Neuronal stem cell (in vitro differentiated cells): Measurements from ENCODE around the gene HMGCS2.

Experiments
- DNase-seq: peaks from one replicate; pipeline ENCODE4 v3.0.0-alpha.2; 2013; ENCODE audit warnings: low spot score
- H2AFZ ChIP-seq: one replicate; pipeline ENCODE4 v1.6.1; 2013; ENCODE audit warnings: mild to moderate bottlenecking, low read length, inconsistent platforms
- H2AK5ac ChIP-seq: 2 replicates; pipeline ENCODE4 v1.6.1; 2013; ENCODE audit warnings: low read depth, mild to moderate bottlenecking, inconsistent platforms, low read length, moderate library complexity, mixed read lengths
- H2BK120ac ChIP-seq: 2 replicates; pipeline ENCODE4 v1.6.1; 2013; ENCODE audit warnings: low read depth, mild to moderate bottlenecking, inconsistent platforms, low read length, moderate library complexity, mixed read lengths
- H2BK12ac ChIP-seq: one replicate; pipeline ENCODE4 v1.6.1; 2013; ENCODE audit warnings: low read length, inconsistent platforms
- H2BK15ac ChIP-seq: 2 replicates; pipeline ENCODE4 v1.6.1; 2013; ENCODE audit warnings: mild to moderate bottlenecking, low read length, inconsistent platforms, mixed read lengths
- H2BK5ac ChIP-seq: one replicate; pipeline ENCODE4 v1.6.1; 2013; ENCODE audit warnings: inconsistent platforms, mild to moderate bottlenecking, low read length, moderate library complexity
- H3K14ac ChIP-seq: one replicate; pipeline ENCODE4 v1.6.1; 2013; ENCODE audit warnings: low read length, inconsistent platforms
- H3K18ac ChIP-seq: 2 replicates; pipeline ENCODE4 v1.6.1; 2013; ENCODE audit warnings: low read length, inconsistent platforms
- H3K23ac ChIP-seq: 2 replicates; pipeline ENCODE4 v1.6.1; 2013; ENCODE audit warnings: low read depth, mild to moderate bottlenecking, mixed read lengths, low read length, inconsistent platforms; ENCODE audit not compliant: poor library complexity
- H3K27ac ChIP-seq: replicated peaks from 3 replicates; pipeline ENCODE4 v1.5.1; 2013; ENCODE audit warnings: low read length, inconsistent platforms
- H3K27me3 ChIP-seq, 3 experiments: 2 replicates each; pipeline ENCODE4 v1.6.1; 2013; ENCODE audit warnings: low read length in 3 of 3, mild to moderate bottlenecking in 2 of 3, inconsistent platforms in 1 of 3, low read depth in 1 of 3, mixed read lengths in 1 of 3, moderate library complexity in 1 of 3; ENCODE audit not compliant: control insufficient read depth in 3 of 3, insufficient read depth in 3 of 3
- H3K36me3 ChIP-seq, 2 donors: replicated peaks in 1 of 2; 2 replicates each; pipeline ENCODE4 v1.6.1; 2013; ENCODE audit warnings: low read length in 2 of 2; ENCODE audit not compliant: control insufficient read depth in 2 of 2, insufficient read depth in 2 of 2
- H3K4ac ChIP-seq: 2 replicates; pipeline ENCODE4 v1.6.1; 2013; ENCODE audit warnings: inconsistent platforms, mild to moderate bottlenecking, low read length, moderate library complexity
- H3K4me1 ChIP-seq, 2 donors: 1 replicate in 1 of 2; 2 replicates in 1 of 2; pipeline ENCODE4 v1.6.1; 2013; ENCODE audit warnings: low read length in 2 of 2, low read depth in 1 of 2; ENCODE audit not compliant: control insufficient read depth in 2 of 2, insufficient read depth in 1 of 2
- H3K4me2 ChIP-seq: one replicate; pipeline ENCODE4 v1.6.1; 2013; ENCODE audit warnings: mild to moderate bottlenecking, low read length, inconsistent platforms; ENCODE audit not compliant: insufficient read depth, poor library complexity, severe bottlenecking
- H3K4me3 ChIP-seq, 2 donors: 2 replicates each; pipeline ENCODE4 v1.5.1; 2013; ENCODE audit warnings: low read length in 2 of 2, mild to moderate bottlenecking in 2 of 2, inconsistent platforms in 1 of 2, moderate library complexity in 1 of 2
- H3K79me1 ChIP-seq: one replicate; pipeline ENCODE4 v1.6.1; 2013; ENCODE audit warnings: low read depth, mild to moderate bottlenecking, inconsistent platforms, low read length, moderate library complexity
- H3K9ac ChIP-seq: one replicate; pipeline ENCODE4 v1.6.1; 2013; ENCODE audit warnings: mild to moderate bottlenecking, low read depth, low read length, inconsistent platforms; ENCODE audit not compliant: poor library complexity
- H3K9me3 ChIP-seq, 2 donors: replicated peaks in 1 of 2; 2 replicates each; pipeline versions ENCODE3 to v1.6.1; 2013; ENCODE audit warnings: low read length in 2 of 2, mild to moderate bottlenecking in 2 of 2, inconsistent platforms in 1 of 2, low read depth in 1 of 2, mixed read lengths in 1 of 2, moderate library complexity in 1 of 2; ENCODE audit not compliant: control insufficient read depth in 2 of 2, insufficient read depth in 1 of 2
- H4K8ac ChIP-seq: one replicate; pipeline ENCODE4 v1.6.1; 2013; ENCODE audit warnings: low read depth, mild to moderate bottlenecking, inconsistent platforms, low read length, moderate library complexity
- H4K91ac ChIP-seq: one replicate; pipeline ENCODE4 v1.6.1; 2013; ENCODE audit warnings: low read length, low read depth, mild to moderate bottlenecking, inconsistent platforms; ENCODE audit not compliant: poor library complexity
- WGBS, 2 donors: extraction: QIAGEN DNeasy Blood & Tissue Kit; methylation state at CpG; one replicate each; pipeline ENCODE4 v1.1.7; 2013; ENCODE audit warnings: missing lambda C conversion rate in 2 of 2, mixed read lengths in 1 of 2; ENCODE audit not compliant: insufficient read length in 2 of 2, insufficient replicate concordance in 1 of 2; ENCODE audit errors: extremely low coverage in 2 of 2; 5-methylcytosine and 5-hydroxymethylcytosine counted together

HMGCS2 gene

DNA sequence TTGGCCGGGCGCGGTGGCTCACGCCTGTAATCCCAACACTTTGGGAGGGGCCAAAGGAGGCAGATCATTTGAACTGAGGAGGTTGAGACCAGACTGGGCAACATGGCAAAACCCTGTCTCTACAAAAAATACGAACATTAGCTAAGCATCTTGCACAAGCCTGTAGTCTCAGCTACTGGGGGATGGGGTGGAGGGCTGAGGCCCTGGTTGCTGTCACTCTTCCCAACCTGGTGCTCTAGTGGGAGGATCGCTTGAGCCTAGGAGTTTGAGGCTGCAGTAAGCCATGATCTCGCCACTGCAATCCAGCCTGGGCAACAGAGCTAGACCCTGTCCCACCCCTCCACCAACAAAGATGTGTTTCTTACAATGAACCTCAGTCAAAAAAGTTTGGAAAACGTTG lies 54.1 kb downstream of the HMGCS2 start:
- no peak for DNase-seq
- Histone ChIP-seq H3K14ac (no peak overlapping the region), H3K9ac (no peak overlapping the region), H2BK120ac (no peak overlapping the region), H3K4me2 (no peak overlapping the region), H3K4me3 (no peak overlapping the region), H3K36me3 (peaks cover under 1 to 31% of the 10 kb centered on the region in 2 donors), H3K27ac (no peak overlapping the region), H4K8ac (no peak overlapping the region), H3K23ac (no peak overlapping the region), H4K91ac (no peak overlapping the region), H3K4me1 (peaks cover 9 to 23% of the 10 kb centered on the region in 2 donors), H3K9me3 (peaks cover 0 to 1% of the 10 kb centered on the region in 2 donors), H2AK5ac (no peak overlapping the region), H2BK12ac (no peak overlapping the region), H3K18ac (no peak overlapping the region), H3K27me3 (peaks cover 0 to 6% (median 0%) of the 10 kb centered on the region in 3 experiments), H3K79me1 (peaks cover 11% of the 10 kb centered on the region), H2AFZ (no peak overlapping the region), H3K4ac (no peak overlapping the region), H2BK5ac (no peak overlapping the region), H2BK15ac (no peak overlapping the region)
- no CpG with 5 or more reads among the region's 8 CpGs for WGBS, 2 donors

DNA sequence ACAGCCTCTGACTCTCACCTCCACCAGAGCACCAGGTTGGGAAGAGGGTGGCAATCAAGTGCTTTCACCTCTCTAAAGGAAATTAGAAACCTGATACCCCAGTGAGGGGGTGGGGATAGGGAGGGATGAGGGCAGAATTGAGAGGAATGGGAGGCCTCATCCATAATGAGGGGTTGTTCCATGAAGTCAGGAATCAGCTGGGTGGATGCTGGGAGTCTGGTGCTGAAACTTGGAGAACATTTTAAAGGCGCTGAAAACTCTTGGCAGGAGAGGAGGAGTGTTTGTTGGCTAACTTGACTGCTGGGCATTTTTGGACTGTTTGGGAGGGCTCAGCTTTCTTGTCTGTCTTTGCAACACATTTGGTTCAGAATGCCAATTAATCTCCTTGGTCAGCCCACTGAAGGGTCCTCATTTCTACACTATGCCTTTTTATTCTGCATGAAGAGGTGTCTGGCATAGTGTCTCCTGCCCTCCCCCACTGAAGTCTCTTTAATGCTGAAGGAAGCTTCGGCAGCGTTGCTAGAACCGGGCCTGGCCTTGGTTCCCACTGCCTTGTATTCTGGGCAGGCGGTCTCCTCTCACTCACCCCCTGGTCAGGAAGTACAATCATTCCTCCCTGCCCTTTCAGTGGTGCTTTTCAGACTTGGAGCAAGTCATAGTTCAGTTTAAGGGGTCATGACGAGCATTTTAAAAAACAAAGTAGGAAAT lies 54.8 kb downstream of the HMGCS2 start:
- no peak overlapping the region for H3K23ac ChIP-seq
- H2BK12ac ChIP-seq: no peak overlapping the region
- H2AFZ ChIP-seq: peak overlapping the region; percentile 90
- H3K4me1 ChIP-seq: peaks cover 9 to 23% of the 10 kb centered on the region in 2 donors
- no peak overlapping the region for H3K9ac ChIP-seq
- H3K4me2 ChIP-seq: peak overlapping the region; percentile 75
- no CpG with 5 or more reads among the region's 6 CpGs for WGBS, 2 donors
- DNase-seq: peak; percentile 32
- no peak overlapping the region for H4K8ac ChIP-seq
- H3K79me1 ChIP-seq: peaks cover 7% of the 10 kb centered on the region
- no peak overlapping the region for H2AK5ac ChIP-seq
- H2BK5ac ChIP-seq: no peak overlapping the region
- peak overlapping the region; percentile 4 for H3K18ac ChIP-seq
- H3K14ac ChIP-seq: no peak overlapping the region
- H3K27me3 ChIP-seq: peaks cover 0 to 9% (median 0%) of the 10 kb centered on the region in 3 experiments
- H2BK120ac ChIP-seq: no peak overlapping the region
- H3K9me3 ChIP-seq: no peaks in the 10 kb centered on the region
- peak overlapping the region; percentile 76 to 93 for H3K4me3 ChIP-seq
- no peak overlapping the region for H3K4ac ChIP-seq
- H2BK15ac ChIP-seq: no peak overlapping the region
- H4K91ac ChIP-seq: no peak overlapping the region
- H3K27ac ChIP-seq: peak overlapping the region; percentile 84
- peaks cover 0 to 24% of the 10 kb centered on the region in 2 donors for H3K36me3 ChIP-seq

DNA sequence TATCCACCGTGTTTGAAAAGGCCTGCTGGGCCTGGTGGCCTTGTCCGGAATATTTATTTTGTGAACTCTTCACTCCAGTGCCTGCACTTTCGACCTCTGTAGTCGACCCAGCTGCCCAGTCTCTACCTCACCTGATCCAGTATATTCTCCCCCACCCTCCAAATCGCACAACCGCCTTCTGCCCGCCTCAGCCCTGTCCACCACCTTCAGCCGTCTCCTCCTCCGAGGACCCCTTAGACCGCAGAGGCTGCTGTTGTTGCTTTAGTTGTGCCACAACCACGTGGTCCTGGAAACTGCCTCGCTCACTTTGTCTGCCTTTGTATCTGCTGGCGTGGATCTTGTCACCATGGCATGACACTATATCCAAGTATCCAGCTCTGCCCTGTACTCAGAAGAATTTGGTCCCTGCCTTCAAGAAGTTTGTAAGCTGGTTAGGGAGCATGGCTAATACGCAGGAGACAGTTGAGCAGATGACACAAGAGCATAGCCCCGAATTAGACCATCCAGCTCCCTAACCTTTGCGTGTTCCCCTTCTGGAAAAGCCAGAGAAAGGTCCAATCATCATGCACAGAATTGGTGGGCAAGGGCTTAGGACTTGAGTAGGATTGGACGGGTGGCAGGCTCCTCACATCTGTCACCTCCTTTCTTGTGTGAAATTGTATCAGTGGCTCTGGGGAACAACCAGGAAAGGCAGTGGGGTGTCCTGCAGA lies 55.5 kb downstream of the HMGCS2 start:
- Histone ChIP-seq H3K27me3 (peaks cover 0 to 14% (median 0%) of the 10 kb centered on the region in 3 experiments), H4K8ac (no peak overlapping the region), H3K9ac (peak overlapping the region; percentile 50), H3K14ac (no peak overlapping the region), H3K4ac (no peak overlapping the region), H2BK12ac (no peak overlapping the region), H3K36me3 (peaks cover 0 to 17% of the 10 kb centered on the region in 2 donors), H3K4me3 (peak overlapping the region; percentile 76 to 93), H3K23ac (no peak overlapping the region), H2BK15ac (no peak overlapping the region), H4K91ac (no peak overlapping the region), H3K79me1 (peaks cover 3% of the 10 kb centered on the region), H3K9me3 (no peaks in the 10 kb centered on the region), H3K27ac (peak overlapping the region; percentile 84), H3K4me1 (peaks cover 9 to 23% of the 10 kb centered on the region in 2 donors), H2BK120ac (no peak overlapping the region), H2BK5ac (no peak overlapping the region), H3K4me2 (peak overlapping the region; percentile 75), H2AFZ (peak overlapping the region; percentile 90), H3K18ac (peak overlapping the region; percentile 39), H2AK5ac (no peak overlapping the region)
- WGBS, 2 donors: no CpG with 5 or more reads among the region's 17 CpGs
- peak; percentile 45 for DNase-seq
